Psoas muscle (tissue), 8 donors: Measurements from ENCODE around the gene ZIC2. TPM values are rescaled to one million over a fixed set of nuclear protein-coding genes. Genes with fewer than 3 reads are reported as not detected.
"Not testable (repeated sequence)": the region's sequence is repeated elsewhere in the genome, so short reads cannot be mapped to it uniquely, and the experiment has no call there.

Experiments
- ATAC-seq, 4 donors: fragments of 200-7000 bp; cut with Tn5 transposase; one replicate each; pipeline ENCODE4 v1.9.1; 2020; ENCODE audit warnings: moderate library complexity in 3 of 4, mild to moderate bottlenecking in 2 of 4
- DNase-seq, 2 donors: peaks; one replicate each; pipeline ENCODE4 v3.0.0-alpha.2; 2020
- H3K27ac ChIP-seq: fragments of 200-600 bp; one replicate; pipeline ENCODE4 v1.8.0; 2022
- H3K27me3 ChIP-seq, 3 donors: fragments of 200-600 bp in 1 of 3; one replicate each; pipeline versions ENCODE4 v1.6.1 to v1.8.0; 2013 to 2022; ENCODE audit warnings: low read length in 2 of 3, mild to moderate bottlenecking in 2 of 3, moderate library complexity in 1 of 3; ENCODE audit not compliant: insufficient read depth in 3 of 3
- H3K36me3 ChIP-seq, 2 donors: fragments of 200-600 bp in 1 of 2; one replicate each; pipeline versions ENCODE4 v1.6.1 to v1.8.0; 2013 to 2022; ENCODE audit warnings: low read depth in 1 of 2, mild to moderate bottlenecking in 1 of 2, moderate library complexity in 1 of 2; ENCODE audit not compliant: insufficient read depth in 1 of 2
- H3K4me1 ChIP-seq: fragments of 200-600 bp; one replicate; pipeline ENCODE4 v1.8.0; 2022
- H3K4me3 ChIP-seq: fragments of 200-600 bp; one replicate; pipeline ENCODE4 v1.8.0; 2022; ENCODE audit warnings: mild to moderate bottlenecking
- H3K9me3 ChIP-seq: fragments of 200-600 bp; one replicate; pipeline ENCODE4 v1.8.0; 2022
- WGBS, 3 donors: extraction: QIAGEN DNeasy Blood & Tissue Kit; methylation state at CpG; one replicate each; pipeline versions ENCODE4 v1.1.6 to v1.1.7; 2013; 5-methylcytosine and 5-hydroxymethylcytosine counted together
- intact Hi-C, 2 donors: fragments of 100-400 bp; cut with DNase I; formaldehyde crosslinking; loops; one replicate each; pipeline versions ENCODE4 v1.11.0 to v1.14.2; 2022
- polyA plus RNA-seq, 3 donors: library from polyadenylated mRNA; stranded (reverse); fragments of 200-250 nt; gene quantifications; one replicate each; pipeline ENCODE4 v1.2.3, GENCODE V29; 2013
- total RNA-seq, 4 donors: library from RNA; stranded (reverse); fragmentation: NEBNext Ultra II Directional in 2 of 4; extraction: Animal tissue kit (Norgen Biotek cat#: 25700) in 2 of 4; gene quantifications; one replicate each; pipeline versions ENCODE4 v1.2.1 to v1.2.4, GENCODE V29; 2021 to 2023
- TF ChIP-seq, protein P1 (sequence below): fragments of 200-600 bp; IDR thresholded peaks from one replicate; pipeline ENCODE4 v1.8.0; 2022; ENCODE audit warnings: antibody characterized with exemption
- donor health status: healthy with polysubstance abuse.
- donor health status: DM: no; HTN: no; CAD: no; lungs with moderate emphysema.
- donor health status: Bipolar disorder and iron deficiency.
- donor health status: healthy.
- donor health status: DM: yes; HTN: yes; CAD: no.
- donor health status: DM: no; HTN: no; CAD: no.
- donor health status: DM: no; HTN: no; CAD: no.
- donor health status: DM: yes; HTN: yes; CAD: no.

The ZIC2 gene
- total and polyA plus RNA-seq, 7 donors: 0.01 to 0.06 TPM; not detected in 5

DNA sequence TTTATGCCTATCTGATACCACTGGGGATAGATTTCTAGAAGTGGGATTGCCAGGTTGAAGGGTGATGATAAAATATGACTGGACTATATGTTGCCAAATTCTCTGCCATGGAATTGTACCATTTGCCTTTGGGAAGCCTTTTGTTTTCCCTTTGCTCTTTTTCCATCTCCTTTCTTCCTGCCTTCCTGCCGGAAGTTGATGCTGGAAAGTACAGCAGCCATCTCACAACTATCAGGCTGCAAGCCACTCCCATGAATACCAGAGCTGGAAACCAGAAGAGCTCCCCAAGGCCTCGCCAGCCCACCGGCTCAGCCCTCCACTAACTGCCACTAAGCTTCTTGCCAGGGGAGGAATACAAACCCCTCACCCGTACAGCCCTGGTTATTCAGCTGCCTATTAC, 39.7 kb upstream of the ZIC2 start:
- Histone ChIP-seq H3K27ac (no peak overlapping the region), H3K27me3 (peaks cover 5 to 59% (median 11%) of the 10 kb centered on the region in 3 donors), H3K4me3 (no peak overlapping the region), H3K9me3 (no peaks in the 10 kb centered on the region), H3K36me3 (no peaks in the 10 kb centered on the region), H3K4me1 (no peaks in the 10 kb centered on the region)
- DNase-seq (no peak), ATAC-seq (no peak)
- intact Hi-C loops: no loop called here
- TF ChIP-seq, protein P1, sequence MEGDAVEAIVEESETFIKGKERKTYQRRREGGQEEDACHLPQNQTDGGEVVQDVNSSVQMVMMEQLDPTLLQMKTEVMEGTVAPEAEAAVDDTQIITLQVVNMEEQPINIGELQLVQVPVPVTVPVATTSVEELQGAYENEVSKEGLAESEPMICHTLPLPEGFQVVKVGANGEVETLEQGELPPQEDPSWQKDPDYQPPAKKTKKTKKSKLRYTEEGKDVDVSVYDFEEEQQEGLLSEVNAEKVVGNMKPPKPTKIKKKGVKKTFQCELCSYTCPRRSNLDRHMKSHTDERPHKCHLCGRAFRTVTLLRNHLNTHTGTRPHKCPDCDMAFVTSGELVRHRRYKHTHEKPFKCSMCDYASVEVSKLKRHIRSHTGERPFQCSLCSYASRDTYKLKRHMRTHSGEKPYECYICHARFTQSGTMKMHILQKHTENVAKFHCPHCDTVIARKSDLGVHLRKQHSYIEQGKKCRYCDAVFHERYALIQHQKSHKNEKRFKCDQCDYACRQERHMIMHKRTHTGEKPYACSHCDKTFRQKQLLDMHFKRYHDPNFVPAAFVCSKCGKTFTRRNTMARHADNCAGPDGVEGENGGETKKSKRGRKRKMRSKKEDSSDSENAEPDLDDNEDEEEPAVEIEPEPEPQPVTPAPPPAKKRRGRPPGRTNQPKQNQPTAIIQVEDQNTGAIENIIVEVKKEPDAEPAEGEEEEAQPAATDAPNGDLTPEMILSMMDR: no peak
- 53 to 68% (median 63%) methylated on average over 4 of the region's 4 CpGs for WGBS, 3 donors

DNA sequence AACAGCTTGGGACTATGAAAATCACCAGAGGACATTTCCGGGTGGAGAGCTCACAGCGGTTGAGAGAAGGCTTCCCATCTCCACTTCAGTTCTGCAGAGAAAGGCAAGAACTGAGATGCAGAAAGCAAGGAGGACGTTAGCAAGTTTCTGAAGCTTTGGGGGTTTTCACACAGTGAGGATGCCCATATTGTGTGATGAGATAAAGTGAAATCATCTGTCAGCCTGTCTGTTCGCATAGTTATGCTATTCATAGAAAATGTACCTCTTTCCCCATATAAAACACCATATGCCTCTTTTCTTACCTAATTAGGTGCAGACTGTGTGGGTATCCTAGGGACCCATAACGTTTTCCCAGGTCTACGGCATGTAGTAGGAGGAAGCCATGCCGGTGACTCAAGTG, 37.5 kb upstream of the ZIC2 start:
- WGBS, 3 donors: 71 to 75% (median 74%) methylated on average over 7 of the region's 7 CpGs
- Histone ChIP-seq H3K27ac (no peak overlapping the region), H3K27me3 (peaks cover 5 to 75% (median 14%) of the 10 kb centered on the region in 3 donors), H3K4me1 (no peaks in the 10 kb centered on the region), H3K4me3 (no peak overlapping the region), H3K36me3 (no peaks in the 10 kb centered on the region), H3K9me3 (no peaks in the 10 kb centered on the region)
- ATAC-seq (no peak), DNase-seq (no peak)
- TF ChIP-seq, protein P1: no peak
- intact Hi-C loops: no loop called here

DNA sequence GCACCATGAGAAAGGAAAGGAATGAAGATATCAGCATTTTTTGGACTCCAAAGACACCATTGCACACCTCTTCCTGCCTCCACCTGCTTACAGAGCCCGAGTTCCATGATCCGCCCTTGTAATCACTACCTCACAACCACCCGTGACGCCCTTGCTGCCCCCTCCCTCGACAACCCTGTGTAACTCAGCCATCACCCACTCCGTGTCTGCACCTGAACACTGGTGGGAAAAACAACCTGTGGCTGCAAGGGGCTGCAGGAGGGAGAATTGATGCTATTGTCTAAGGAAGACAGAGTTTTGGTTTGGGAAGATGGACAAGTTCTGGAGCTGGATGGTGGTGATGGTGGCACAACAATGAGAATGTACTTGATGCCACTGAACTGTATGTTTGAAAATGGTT, 37.0 kb upstream of the ZIC2 start:
- H3K27ac ChIP-seq: no peak overlapping the region
- ATAC-seq: no peak
- no peak for DNase-seq
- H3K4me1 ChIP-seq: no peaks in the 10 kb centered on the region
- H3K9me3 ChIP-seq: no peaks in the 10 kb centered on the region
- intact Hi-C loops: no loop called here
- H3K4me3 ChIP-seq: no peak overlapping the region
- no peaks in the 10 kb centered on the region for H3K36me3 ChIP-seq
- peaks cover 5 to 77% (median 14%) of the 10 kb centered on the region in 3 donors for H3K27me3 ChIP-seq
- TF ChIP-seq, protein P1: no peak
- 87 to 90% (median 88%) methylated on average over 6 of the region's 6 CpGs for WGBS, 3 donors

DNA sequence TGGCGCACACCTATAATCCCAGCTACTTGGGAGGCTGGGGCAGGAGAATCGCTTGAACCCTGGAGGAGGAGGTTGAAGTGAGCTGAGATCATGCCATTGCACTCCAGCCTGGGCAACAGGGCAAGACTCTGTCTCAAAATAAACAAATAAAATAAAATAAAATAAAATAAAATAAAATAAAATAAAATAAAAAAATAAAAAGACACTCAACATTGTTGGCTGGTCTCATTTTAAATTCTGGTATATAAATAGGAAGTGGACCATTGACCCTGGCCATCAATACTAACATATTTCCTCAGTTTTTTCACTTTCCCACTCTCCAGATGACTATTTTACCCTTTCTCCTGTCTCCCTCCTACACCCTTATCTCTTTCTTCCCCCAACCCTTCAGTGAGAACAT, 36.1 kb upstream of the ZIC2 start:
- DNase-seq, ATAC-seq, intact Hi-C loops, H3K36me3 ChIP-seq, H3K27ac ChIP-seq, H3K9me3 ChIP-seq, H3K4me3 ChIP-seq, H3K4me1 ChIP-seq: not testable (repeated sequence)
- peaks cover 5 to 79% (median 11%) of the 10 kb centered on the region in 3 donors for H3K27me3 ChIP-seq
- whole genome bisulfite sequencing, 3 donors: 96 to 97% (median 97%) methylated on average over 2 of the region's 2 CpGs

DNA sequence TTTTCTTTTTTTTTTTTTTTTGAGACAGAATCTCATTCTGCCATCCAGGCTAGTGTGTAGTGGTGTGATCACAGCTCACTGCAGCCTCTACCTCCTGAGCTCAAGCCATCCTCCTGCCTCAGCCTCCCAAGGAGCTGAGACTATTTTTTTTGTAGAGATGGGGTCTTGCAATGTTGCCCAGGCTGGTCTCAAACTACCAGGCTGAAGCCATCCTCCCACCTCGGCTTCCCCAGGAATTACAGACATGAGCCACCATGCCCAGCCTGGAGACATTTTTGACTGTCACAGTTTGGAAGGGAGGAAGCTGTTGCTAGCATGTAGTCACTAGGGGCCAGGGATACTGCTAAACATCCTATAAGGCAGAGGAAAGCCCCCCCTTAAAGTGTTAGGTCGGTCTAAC, 33.9 kb upstream of the ZIC2 start:
- Histone ChIP-seq H3K27ac (no peak overlapping the region), H3K27me3 (peaks cover 5 to 80% (median 12%) of the 10 kb centered on the region in 3 donors), H3K4me1 (no peaks in the 10 kb centered on the region), H3K9me3 (no peaks in the 10 kb centered on the region), H3K36me3 (no peaks in the 10 kb centered on the region), H3K4me3 (no peak overlapping the region)
- TF ChIP-seq, protein P1: no peak
- no peak for ATAC-seq
- DNase-seq: no peak
- intact Hi-C loops: no loop called here
- 70 to 79% (median 70%) methylated on average over 2 of the region's 2 CpGs for WGBS, 3 donors
